ENCODE data around the gene NUCKS1. TPM values are rescaled to one million over a fixed set of nuclear protein-coding genes. Genes with fewer than 3 reads are reported as not detected.

NUCKS1 gene
- total RNA-seq, 4 donors from 2014 or later: 122 to 237 (median 177) TPM

DNA sequence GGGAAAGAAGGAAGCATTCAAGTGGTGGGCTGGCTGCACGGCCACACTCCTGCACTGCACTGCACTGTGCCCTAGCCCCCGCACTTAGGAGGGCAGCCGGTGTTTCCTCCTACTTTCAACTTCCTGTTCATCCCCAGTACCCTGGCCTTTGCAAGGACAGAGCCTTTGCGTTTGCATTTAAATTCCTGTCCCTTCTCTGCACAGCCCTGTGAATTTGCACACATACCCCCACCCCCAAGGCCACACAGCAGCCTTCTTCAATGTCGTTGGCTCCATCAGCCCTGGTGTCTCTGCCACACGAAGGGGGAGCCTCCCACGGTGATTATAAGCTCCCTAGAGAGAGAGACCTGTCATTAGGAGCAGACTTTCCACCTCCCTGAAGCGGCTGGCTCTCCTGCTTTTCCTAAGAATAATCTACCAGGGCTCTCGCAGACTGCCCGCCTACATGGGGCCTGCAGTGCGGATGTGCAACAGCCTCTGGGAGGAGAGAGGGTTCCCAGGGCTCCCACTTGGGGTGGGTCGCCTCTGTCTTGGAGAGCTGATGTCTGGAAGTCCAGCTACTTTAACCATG lies 56.5 kb downstream of the NUCKS1 start:
- TF ChIP-seq, protein P1, sequence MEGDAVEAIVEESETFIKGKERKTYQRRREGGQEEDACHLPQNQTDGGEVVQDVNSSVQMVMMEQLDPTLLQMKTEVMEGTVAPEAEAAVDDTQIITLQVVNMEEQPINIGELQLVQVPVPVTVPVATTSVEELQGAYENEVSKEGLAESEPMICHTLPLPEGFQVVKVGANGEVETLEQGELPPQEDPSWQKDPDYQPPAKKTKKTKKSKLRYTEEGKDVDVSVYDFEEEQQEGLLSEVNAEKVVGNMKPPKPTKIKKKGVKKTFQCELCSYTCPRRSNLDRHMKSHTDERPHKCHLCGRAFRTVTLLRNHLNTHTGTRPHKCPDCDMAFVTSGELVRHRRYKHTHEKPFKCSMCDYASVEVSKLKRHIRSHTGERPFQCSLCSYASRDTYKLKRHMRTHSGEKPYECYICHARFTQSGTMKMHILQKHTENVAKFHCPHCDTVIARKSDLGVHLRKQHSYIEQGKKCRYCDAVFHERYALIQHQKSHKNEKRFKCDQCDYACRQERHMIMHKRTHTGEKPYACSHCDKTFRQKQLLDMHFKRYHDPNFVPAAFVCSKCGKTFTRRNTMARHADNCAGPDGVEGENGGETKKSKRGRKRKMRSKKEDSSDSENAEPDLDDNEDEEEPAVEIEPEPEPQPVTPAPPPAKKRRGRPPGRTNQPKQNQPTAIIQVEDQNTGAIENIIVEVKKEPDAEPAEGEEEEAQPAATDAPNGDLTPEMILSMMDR (IDR thresholded peaks at IDR 0.05): no peak
- TF ChIP-seq POLR2A (IDR thresholded peaks at IDR 0.05): no peak
- no peaks in the 10 kb centered on the region for H3K27me3 ChIP-seq
- H3K4me3 ChIP-seq (replicated peaks in 1 of 3): no peak overlapping the region
- H3K4me1 ChIP-seq: no peaks in the 10 kb centered on the region
- DNase-seq: no peak
- intact Hi-C loops (cut with DNase I): no loop called here
- H3K36me3 ChIP-seq: no peaks in the 10 kb centered on the region
- H3K9me3 ChIP-seq: no peaks in the 10 kb centered on the region
- no peak overlapping the region for H3K27ac ChIP-seq
- WGBS, 2 donors: 50 to 56% methylated on average over 12 of the region's 12 CpGs

DNA sequence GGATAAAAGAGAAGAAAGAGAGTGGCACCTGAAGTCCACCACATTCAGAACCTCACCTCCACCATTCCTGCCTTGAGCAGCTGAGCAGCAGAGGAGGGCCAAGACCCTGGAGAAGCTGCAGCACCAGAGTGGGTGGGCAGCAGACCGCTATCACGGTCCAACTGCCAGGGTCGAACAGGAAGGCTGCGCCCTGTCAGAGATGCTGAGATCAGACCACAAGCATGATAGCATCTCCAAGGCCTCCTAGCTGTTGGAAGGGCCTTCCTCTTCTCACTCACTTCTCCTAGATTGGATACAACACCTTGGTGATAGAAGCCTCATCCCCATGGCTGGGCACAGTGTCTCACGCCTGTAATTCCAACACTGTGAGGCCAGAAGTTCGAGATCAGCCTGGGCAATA lies 57.6 kb downstream of the NUCKS1 start:
- Histone ChIP-seq H3K27me3 (no peaks in the 10 kb centered on the region), H3K4me1 (no peaks in the 10 kb centered on the region), H3K9me3 (no peaks in the 10 kb centered on the region), H3K4me3 (replicated peaks in 1 of 3) (no peak overlapping the region), H3K36me3 (no peaks in the 10 kb centered on the region), H3K27ac (no peak overlapping the region)
- 91 to 95% methylated on average over 6 of the region's 6 CpGs for WGBS, 2 donors
- DNase-seq: no peak
- intact Hi-C loops (cut with DNase I): no loop called here
- TF ChIP-seq, protein P1 (IDR thresholded peaks at IDR 0.05): no peak
- TF ChIP-seq POLR2A (IDR thresholded peaks at IDR 0.05): no peak

DNA sequence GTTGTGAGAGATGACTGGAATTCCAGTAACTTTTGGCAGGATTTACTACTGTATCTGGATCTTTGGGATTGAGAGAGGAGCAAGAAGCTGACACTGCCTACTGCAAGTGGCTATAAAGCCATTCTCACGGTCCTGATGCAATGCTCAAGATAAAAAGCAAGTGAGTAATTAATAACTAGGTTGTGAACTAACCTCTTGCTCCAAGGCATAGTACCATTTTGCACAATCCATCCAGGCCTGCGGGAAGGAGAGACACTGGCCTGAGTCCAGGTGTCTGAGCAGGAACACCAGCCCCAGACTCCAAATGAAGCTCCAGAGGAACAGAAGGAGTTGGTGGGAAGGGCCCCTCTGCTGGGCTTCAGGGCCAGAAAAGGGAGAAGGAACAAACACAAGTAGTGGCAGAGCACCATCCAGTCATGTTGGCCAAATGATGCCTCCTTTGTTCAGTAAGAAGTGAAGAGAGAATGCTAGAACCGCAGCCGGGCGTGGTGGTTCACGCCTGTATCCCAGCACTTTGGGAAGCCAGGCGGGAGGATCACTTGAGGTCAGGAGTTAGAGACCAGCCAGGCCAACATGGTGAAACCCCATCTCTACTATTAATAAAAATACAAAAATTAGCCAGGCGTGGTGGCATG lies 59.7 kb downstream of the NUCKS1 start:
- WGBS, 2 donors: 92 to 93% methylated on average over 8 of the region's 8 CpGs
- no peaks in the 10 kb centered on the region for H3K36me3 ChIP-seq
- DNase-seq: no peak
- no peak overlapping the region for H3K4me3 ChIP-seq (replicated peaks in 1 of 3)
- no peaks in the 10 kb centered on the region for H3K9me3 ChIP-seq
- no peak overlapping the region for H3K27ac ChIP-seq
- H3K27me3 ChIP-seq: no peaks in the 10 kb centered on the region
- TF ChIP-seq, protein P1 (IDR thresholded peaks at IDR 0.05): no peak
- no peak for TF ChIP-seq POLR2A (IDR thresholded peaks at IDR 0.05)
- no peaks in the 10 kb centered on the region for H3K4me1 ChIP-seq
- intact Hi-C loops (cut with DNase I): no loop called here

DNA sequence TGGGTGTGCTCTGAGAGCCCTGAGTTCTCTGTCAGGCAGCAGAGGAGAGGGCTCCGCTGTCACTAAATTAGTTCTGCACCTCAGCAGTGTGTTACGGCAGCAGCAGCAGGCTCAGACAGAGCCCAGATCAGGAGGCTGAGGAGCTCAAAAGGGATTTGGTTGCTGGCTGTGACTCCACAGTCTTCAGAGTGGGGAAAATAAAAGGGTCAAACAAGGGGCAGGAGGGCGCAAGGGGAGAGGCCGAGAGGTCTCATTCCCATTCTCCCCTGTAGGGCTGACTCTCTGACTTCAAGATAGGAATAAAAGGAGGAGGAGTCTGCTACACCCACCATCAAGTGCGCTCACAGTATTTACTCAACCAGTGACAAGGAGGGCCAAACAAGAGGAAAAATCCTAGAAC lies 60.5 kb downstream of the NUCKS1 start:
- DNase-seq: no peak
- Histone ChIP-seq H3K9me3 (no peaks in the 10 kb centered on the region), H3K36me3 (no peaks in the 10 kb centered on the region), H3K27me3 (no peaks in the 10 kb centered on the region), H3K4me3 (replicated peaks in 1 of 3) (no peak overlapping the region), H3K27ac (no peak overlapping the region), H3K4me1 (no peaks in the 10 kb centered on the region)
- WGBS, 2 donors: 84 to 92% methylated on average over 5 of the region's 5 CpGs
- TF ChIP-seq, protein P1 (IDR thresholded peaks at IDR 0.05): no peak
- no peak for TF ChIP-seq POLR2A (IDR thresholded peaks at IDR 0.05)
- intact Hi-C loops (cut with DNase I): no loop called here

Measured in thyroid gland (tissue), 4 donors.